ENCODE measurements around the gene KIAA1191.

KIAA1191 gene

DNA sequence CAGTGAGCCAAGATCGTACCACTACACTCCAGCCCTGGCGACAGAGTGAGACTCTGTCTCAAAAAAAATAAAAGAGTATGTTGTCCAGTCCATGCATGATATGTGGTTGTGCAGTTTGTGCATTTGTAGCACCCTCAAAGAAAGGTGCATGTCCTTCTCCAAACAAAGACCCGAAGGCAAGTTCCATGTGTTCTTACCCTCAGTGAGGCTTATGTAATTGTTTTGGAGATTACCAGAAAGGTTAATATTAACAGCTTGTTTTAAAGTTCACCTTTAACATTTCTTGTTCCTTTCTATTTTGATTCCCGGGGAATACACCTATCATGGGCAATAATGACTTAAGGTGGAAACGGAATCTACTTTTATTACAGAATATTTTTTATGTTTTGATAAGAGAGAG, 22.3 kb downstream of the KIAA1191 start:
- H2AFZ ChIP-seq (ENCODE audit: insufficient read depth, low read length, poor library complexity): no peak overlapping the region
- H4K12ac ChIP-seq (ENCODE audit: low read depth, low read length): no peak overlapping the region
- H3K79me1 ChIP-seq (ENCODE audit: low read length): no peaks in the 10 kb centered on the region
- H3K27me3 ChIP-seq (ENCODE audit: insufficient read depth, low read length): no peaks in the 10 kb centered on the region
- H3K4ac ChIP-seq (ENCODE audit: low read depth, low read length): no peak overlapping the region
- H3K4me2 ChIP-seq (ENCODE audit: low read length): no peak overlapping the region
- H3K27ac ChIP-seq (ENCODE audit: low read depth, low read length): no peak overlapping the region
- no peak overlapping the region for H2AK5ac ChIP-seq (ENCODE audit: low read length)
- no CpG with 5 or more reads among the region's 5 CpGs for whole genome bisulfite sequencing (ENCODE audit: extremely low coverage, insufficient coverage, insufficient read length)
- H4K91ac ChIP-seq (ENCODE audit: low read depth, low read length): no peak overlapping the region
- no peaks in the 10 kb centered on the region for H3K9me3 ChIP-seq (ENCODE audit: insufficient read depth, low read depth, low read length)
- no peak overlapping the region for H3K14ac ChIP-seq (ENCODE audit: low read length)
- no peaks in the 10 kb centered on the region for H3K79me2 ChIP-seq (ENCODE audit: control insufficient read depth, insufficient read depth, low read length, poor library complexity)
- H2BK5ac ChIP-seq (ENCODE audit: low read depth, low read length, poor library complexity): no peak overlapping the region
- H2BK12ac ChIP-seq (ENCODE audit: low read length): no peak overlapping the region
- H3K4me1 ChIP-seq (ENCODE audit: control insufficient read depth in 1 of 2, insufficient read depth in 2 of 2, low read length in 2 of 2): no peaks in the 10 kb centered on the region
- no peak for DNase-seq
- H3K9ac ChIP-seq (ENCODE audit: low read length): no peak overlapping the region
- H3K4me3 ChIP-seq (ENCODE audit: low read depth, low read length): no peak overlapping the region
- no peak overlapping the region for H2BK120ac ChIP-seq (ENCODE audit: insufficient read depth, low read length, poor library complexity)
- H4K8ac ChIP-seq (ENCODE audit: low read depth, low read length): no peak overlapping the region
- no peak overlapping the region for H3K23ac ChIP-seq (ENCODE audit: low read length)
- H3K18ac ChIP-seq (ENCODE audit: low read length): no peak overlapping the region
- H3K36me3 ChIP-seq (ENCODE audit: control insufficient read depth in 1 of 2, insufficient read depth in 2 of 2, low read length in 2 of 2): no peaks in the 10 kb centered on the region

DNA sequence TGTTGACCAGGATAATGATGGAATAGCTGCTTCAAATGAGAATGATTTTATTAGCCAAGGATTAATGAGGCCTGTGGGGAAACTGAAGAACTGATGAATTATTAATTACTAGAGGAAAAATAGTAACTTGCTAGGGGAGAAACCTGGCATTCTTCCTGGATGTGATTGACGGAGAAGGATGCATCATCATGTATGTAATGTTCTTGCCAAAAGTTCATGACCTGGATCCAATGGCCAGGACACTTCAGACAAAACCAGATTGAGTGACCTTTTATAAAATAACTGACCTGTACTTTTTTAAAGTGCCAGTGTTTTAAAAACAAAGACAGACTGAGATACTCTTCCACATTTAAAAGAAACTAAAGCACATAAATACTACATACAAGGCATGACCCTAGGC, 23.7 kb downstream of the KIAA1191 start:
- no peak overlapping the region for H3K4me3 ChIP-seq (ENCODE audit: low read depth, low read length)
- no peak overlapping the region for H3K9ac ChIP-seq (ENCODE audit: low read length)
- H2BK12ac ChIP-seq (ENCODE audit: low read length): no peak overlapping the region
- H3K23ac ChIP-seq (ENCODE audit: low read length): no peak overlapping the region
- H3K4ac ChIP-seq (ENCODE audit: low read depth, low read length): no peak overlapping the region
- no peak overlapping the region for H4K12ac ChIP-seq (ENCODE audit: low read depth, low read length)
- DNase-seq: no peak
- no CpG with 5 or more reads among the region's 1 CpG for WGBS (ENCODE audit: extremely low coverage, insufficient coverage, insufficient read length)
- no peak overlapping the region for H3K4me2 ChIP-seq (ENCODE audit: low read length)
- H3K79me2 ChIP-seq (ENCODE audit: control insufficient read depth, insufficient read depth, low read length, poor library complexity): no peaks in the 10 kb centered on the region
- no peaks in the 10 kb centered on the region for H3K36me3 ChIP-seq (ENCODE audit: control insufficient read depth in 1 of 2, insufficient read depth in 2 of 2, low read length in 2 of 2)
- H3K27ac ChIP-seq (ENCODE audit: low read depth, low read length): no peak overlapping the region
- no peak overlapping the region for H2BK5ac ChIP-seq (ENCODE audit: low read depth, low read length, poor library complexity)
- no peaks in the 10 kb centered on the region for H3K79me1 ChIP-seq (ENCODE audit: low read length)
- H4K91ac ChIP-seq (ENCODE audit: low read depth, low read length): no peak overlapping the region
- no peak overlapping the region for H3K18ac ChIP-seq (ENCODE audit: low read length)
- H3K9me3 ChIP-seq (ENCODE audit: insufficient read depth, low read depth, low read length): no peaks in the 10 kb centered on the region
- no peak overlapping the region for H3K14ac ChIP-seq (ENCODE audit: low read length)
- no peaks in the 10 kb centered on the region for H3K4me1 ChIP-seq (ENCODE audit: control insufficient read depth in 1 of 2, insufficient read depth in 2 of 2, low read length in 2 of 2)
- H2AFZ ChIP-seq (ENCODE audit: insufficient read depth, low read length, poor library complexity): no peak overlapping the region
- H4K8ac ChIP-seq (ENCODE audit: low read depth, low read length): no peak overlapping the region
- H2AK5ac ChIP-seq (ENCODE audit: low read length): no peak overlapping the region
- no peaks in the 10 kb centered on the region for H3K27me3 ChIP-seq (ENCODE audit: insufficient read depth, low read length)
- H2BK120ac ChIP-seq (ENCODE audit: insufficient read depth, low read length, poor library complexity): no peak overlapping the region

DNA sequence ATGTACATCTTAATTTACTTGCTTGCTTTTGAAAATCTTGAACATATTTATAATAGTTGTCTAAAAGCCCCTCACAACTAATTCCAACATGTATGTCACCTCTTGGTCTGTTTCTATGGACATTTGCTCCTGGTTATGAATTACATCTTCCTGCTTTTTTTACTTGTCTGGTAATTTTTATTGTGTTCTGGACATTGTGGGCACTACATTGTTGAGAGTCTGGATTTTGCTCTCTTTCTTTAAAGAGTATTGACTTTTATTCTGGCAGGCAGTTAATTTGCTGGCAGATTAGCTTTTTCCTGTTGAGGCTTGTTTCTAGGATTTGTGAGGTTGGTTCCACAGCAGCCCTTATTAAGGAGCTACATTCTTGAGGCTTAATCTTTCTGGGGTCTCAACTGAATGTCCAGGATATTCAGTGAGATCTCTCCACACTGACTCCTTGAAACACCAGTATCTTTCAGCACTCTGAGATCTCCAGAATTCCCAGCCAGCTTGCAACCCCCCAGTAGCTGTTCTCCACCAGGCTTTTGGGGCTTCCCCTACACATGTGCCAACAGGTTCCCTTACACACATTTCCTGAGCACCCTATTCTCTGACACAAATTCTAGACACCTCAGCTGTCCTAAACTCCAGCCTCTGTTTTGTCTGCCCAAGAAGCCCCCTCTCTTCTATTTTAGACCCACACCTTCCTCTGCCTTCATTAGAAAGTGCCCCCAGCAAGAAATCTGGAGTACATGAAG, 27.4 kb downstream of the KIAA1191 start:
- no peaks in the 10 kb centered on the region for H3K9me3 ChIP-seq (ENCODE audit: insufficient read depth, low read depth, low read length)
- no peak overlapping the region for H2AFZ ChIP-seq (ENCODE audit: insufficient read depth, low read length, poor library complexity)
- DNase-seq: no peak
- H3K27me3 ChIP-seq (ENCODE audit: insufficient read depth, low read length): no peaks in the 10 kb centered on the region
- no peak overlapping the region for H4K8ac ChIP-seq (ENCODE audit: low read depth, low read length)
- H3K4ac ChIP-seq (ENCODE audit: low read depth, low read length): no peak overlapping the region
- H2BK120ac ChIP-seq (ENCODE audit: insufficient read depth, low read length, poor library complexity): no peak overlapping the region
- no peak overlapping the region for H3K4me3 ChIP-seq (ENCODE audit: low read depth, low read length)
- H3K27ac ChIP-seq (ENCODE audit: low read depth, low read length): no peak overlapping the region
- no peak overlapping the region for H2AK5ac ChIP-seq (ENCODE audit: low read length)
- no peak overlapping the region for H2BK5ac ChIP-seq (ENCODE audit: low read depth, low read length, poor library complexity)
- H3K18ac ChIP-seq (ENCODE audit: low read length): no peak overlapping the region
- no peak overlapping the region for H3K14ac ChIP-seq (ENCODE audit: low read length)
- H3K4me2 ChIP-seq (ENCODE audit: low read length): no peak overlapping the region
- H4K12ac ChIP-seq (ENCODE audit: low read depth, low read length): no peak overlapping the region
- no peaks in the 10 kb centered on the region for H3K79me2 ChIP-seq (ENCODE audit: control insufficient read depth, insufficient read depth, low read length, poor library complexity)
- H3K36me3 ChIP-seq (ENCODE audit: control insufficient read depth in 1 of 2, insufficient read depth in 2 of 2, low read length in 2 of 2): no peaks in the 10 kb centered on the region
- no peaks in the 10 kb centered on the region for H3K79me1 ChIP-seq (ENCODE audit: low read length)
- H3K23ac ChIP-seq (ENCODE audit: low read length): no peak overlapping the region
- no peaks in the 10 kb centered on the region for H3K4me1 ChIP-seq (ENCODE audit: control insufficient read depth in 1 of 2, insufficient read depth in 2 of 2, low read length in 2 of 2)
- no peak overlapping the region for H2BK12ac ChIP-seq (ENCODE audit: low read length)
- no peak overlapping the region for H4K91ac ChIP-seq (ENCODE audit: low read depth, low read length)
- H3K9ac ChIP-seq (ENCODE audit: low read length): no peak overlapping the region

DNA sequence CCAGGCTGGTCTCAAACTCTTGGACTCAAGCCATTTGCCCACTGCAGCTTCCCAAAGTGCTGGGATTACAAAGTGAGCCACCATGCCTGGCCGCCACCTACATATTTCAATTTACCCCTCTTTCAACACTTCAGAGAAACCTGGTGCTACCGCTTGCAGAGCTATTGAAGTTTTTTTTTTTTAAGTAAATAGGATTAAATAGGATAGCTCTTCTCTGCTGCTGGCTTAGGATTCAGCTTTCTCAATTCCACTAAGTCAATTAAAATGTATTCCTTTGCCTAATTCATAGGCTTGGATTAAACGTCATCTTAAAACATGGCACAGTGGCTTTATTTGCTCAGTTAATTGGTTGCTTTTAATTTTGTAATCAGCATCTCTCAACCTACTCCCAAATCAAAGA, 41.0 kb downstream of the KIAA1191 start:
- H3K23ac ChIP-seq (ENCODE audit: low read length): no peak overlapping the region
- H2BK120ac ChIP-seq (ENCODE audit: insufficient read depth, low read length, poor library complexity): no peak overlapping the region
- no peaks in the 10 kb centered on the region for H3K4me1 ChIP-seq (ENCODE audit: control insufficient read depth in 1 of 2, insufficient read depth in 2 of 2, low read length in 2 of 2)
- H2BK12ac ChIP-seq (ENCODE audit: low read length): no peak overlapping the region
- H3K36me3 ChIP-seq (ENCODE audit: control insufficient read depth in 1 of 2, insufficient read depth in 2 of 2, low read length in 2 of 2): no peaks in the 10 kb centered on the region
- no peak overlapping the region for H3K14ac ChIP-seq (ENCODE audit: low read length)
- no peak overlapping the region for H4K8ac ChIP-seq (ENCODE audit: low read depth, low read length)
- no peak overlapping the region for H3K4me2 ChIP-seq (ENCODE audit: low read length)
- H3K79me1 ChIP-seq (ENCODE audit: low read length): no peaks in the 10 kb centered on the region
- no peak overlapping the region for H2AK5ac ChIP-seq (ENCODE audit: low read length)
- no peaks in the 10 kb centered on the region for H3K9me3 ChIP-seq (ENCODE audit: insufficient read depth, low read depth, low read length)
- no peak overlapping the region for H3K9ac ChIP-seq (ENCODE audit: low read length)
- no peak for DNase-seq
- H4K91ac ChIP-seq (ENCODE audit: low read depth, low read length): no peak overlapping the region
- H3K27ac ChIP-seq (ENCODE audit: low read depth, low read length): no peak overlapping the region
- no CpG with 5 or more reads among the region's 3 CpGs for WGBS (ENCODE audit: extremely low coverage, insufficient coverage, insufficient read length)
- H3K4ac ChIP-seq (ENCODE audit: low read depth, low read length): no peak overlapping the region
- no peak overlapping the region for H3K4me3 ChIP-seq (ENCODE audit: low read depth, low read length)
- H2BK5ac ChIP-seq (ENCODE audit: low read depth, low read length, poor library complexity): no peak overlapping the region
- H3K79me2 ChIP-seq (ENCODE audit: control insufficient read depth, insufficient read depth, low read length, poor library complexity): no peaks in the 10 kb centered on the region
- H3K27me3 ChIP-seq (ENCODE audit: insufficient read depth, low read length): no peaks in the 10 kb centered on the region
- no peak overlapping the region for H3K18ac ChIP-seq (ENCODE audit: low read length)
- no peak overlapping the region for H4K12ac ChIP-seq (ENCODE audit: low read depth, low read length)
- no peak overlapping the region for H2AFZ ChIP-seq (ENCODE audit: insufficient read depth, low read length, poor library complexity)

All from trophoblast cell (in vitro differentiated cells and primary cell).